H1 (cell line): ENCODE data around the gene UBE2M. TPM values are rescaled to one million over a fixed set of nuclear protein-coding genes. Genes with fewer than 3 reads are reported as not detected.

Source experiments
- ASH2L ChIP-seq: fragments of 200-600, 300-600 bp; sonication (generic); IDR thresholded peaks from one replicate; pipeline ENCODE4 v1.7.1; 2017; ENCODE audit warnings: low read length
- BCL11A ChIP-seq, 2 experiments: IDR thresholded peaks; one replicate each; pipeline ENCODE4 v1.6.1; 2011; ENCODE audit warnings: low read depth in 2 of 2, low read length in 2 of 2, mild to moderate bottlenecking in 2 of 2
- CBX5 ChIP-seq: fragments of 300-800, 300-1000 bp; sonication (generic); IDR thresholded peaks from 2 replicates; pipeline ENCODE4 v1.7.1; 2016; ENCODE audit warnings: antibody characterized with exemption, low read length, low read depth
- CBX8 ChIP-seq: fragments of 300-800, 300-1000 bp; sonication (generic); IDR thresholded peaks from 2 replicates; pipeline ENCODE4 v1.7.1; 2016; ENCODE audit warnings: low read depth, low read length, borderline replicate concordance
- CHD2 ChIP-seq: IDR thresholded peaks from 2 replicates; pipeline ENCODE4 v1.6.1; 2012; ENCODE audit warnings: low read length, improper control_type of control experiment
- CTBP2 ChIP-seq: IDR thresholded peaks from 2 replicates; pipeline ENCODE4 v1.7.0; 2011; ENCODE audit warnings: borderline replicate concordance, mild to moderate bottlenecking, moderate library complexity, mixed read lengths, low read length; ENCODE audit not compliant: insufficient read depth, insufficient read length
- EGR1 ChIP-seq: IDR thresholded peaks from 2 replicates; pipeline ENCODE4 v1.6.1; 2011; ENCODE audit warnings: low read depth, low read length, borderline replicate concordance
- EP300 ChIP-seq, 2 experiments: IDR thresholded peaks; 1 replicate in 1 of 2; 2 replicates in 1 of 2; pipeline ENCODE4 v1.6.1; 2011 to 2012; ENCODE audit warnings: low read depth in 2 of 2, low read length in 2 of 2, mild to moderate bottlenecking in 2 of 2, borderline replicate concordance in 1 of 2, inconsistent platforms in 1 of 2, moderate library complexity in 1 of 2
- GTF2F1 ChIP-seq: IDR thresholded peaks from 2 replicates; pipeline ENCODE4 v1.6.1; 2012; ENCODE audit warnings: low read depth, low read length, improper control_type of control experiment, borderline replicate concordance
- KDM1A ChIP-seq: fragments of 200-600, 300-600 bp; sonication (generic); IDR thresholded peaks from 2 replicates; pipeline ENCODE4 v1.7.1; 2016; ENCODE audit warnings: mild to moderate bottlenecking, low read length, borderline replicate concordance
- MAFK ChIP-seq: IDR thresholded peaks from 2 replicates; pipeline ENCODE4 v1.6.1; 2012; ENCODE audit warnings: low read depth, mild to moderate bottlenecking, improper control_type of control experiment, low read length
- NANOG ChIP-seq: IDR thresholded peaks from 2 replicates; pipeline ENCODE4 v1.6.1; 2011; ENCODE audit warnings: low read length, low read depth, mild to moderate bottlenecking, inconsistent platforms; ENCODE audit not compliant: insufficient read depth, poor library complexity, severe bottlenecking
- POLR2A ChIP-seq, 2 experiments: IDR thresholded peaks; 1 replicate in 1 of 2; 2 replicates in 1 of 2; pipeline ENCODE4 v1.6.1; 2011; ENCODE audit warnings: low read depth in 2 of 2, low read length in 2 of 2, mild to moderate bottlenecking in 2 of 2; ENCODE audit errors: control extremely low read depth in 1 of 2
- POLR2AphosphoS5 ChIP-seq: IDR thresholded peaks from 2 replicates; pipeline ENCODE4 v1.6.1; 2011; ENCODE audit warnings: low read depth, low read length
- RFX5 ChIP-seq: IDR thresholded peaks from 2 replicates; pipeline ENCODE4 v1.6.1; 2011; ENCODE audit warnings: low read depth, low read length, improper control_type of control experiment, borderline replicate concordance
- SIRT6 ChIP-seq: IDR thresholded peaks from one replicate; pipeline ENCODE4 v1.7.1; 2012; ENCODE audit warnings: low read length, inconsistent platforms
- SIX5 ChIP-seq: IDR thresholded peaks from 2 replicates; pipeline ENCODE4 v1.6.1; 2011; ENCODE audit warnings: mild to moderate bottlenecking, low read depth, low read length
- SP1 ChIP-seq: IDR thresholded peaks from 2 replicates; pipeline ENCODE4 v1.6.1; 2011; ENCODE audit warnings: low read depth, low read length
- SP4 ChIP-seq: IDR thresholded peaks from 2 replicates; pipeline ENCODE4 v1.6.1; 2012; ENCODE audit warnings: low read length, inconsistent platforms
- TEAD4 ChIP-seq: IDR thresholded peaks from 2 replicates; pipeline ENCODE4 v1.6.1; 2012; ENCODE audit warnings: low read depth, low read length, inconsistent platforms, mixed read lengths
- polyA plus RNA-seq, 7 experiments: library from polyadenylated mRNA; depleted of rRNA in 3 of 7; stranded (reverse) in 5 of 7; unstranded in 2 of 7; fragments of >200 nt in 5 of 7; fragments of 200-250 nt in 2 of 7; gene quantifications; 1 replicate in 5 of 7; 2 replicates in 1 of 7; 4 replicates in 1 of 7; pipeline versions ENCODE4 v1.2.1 to v1.2.3, GENCODE V29; 2011 to 2013; ENCODE audit warnings: missing spikeins in 2 of 7, mixed read lengths in 2 of 7
- total RNA-seq: library from RNA; stranded (reverse); fragmentation: NEBNext Ultra II Directional; extraction: Animal tissue kit (Norgen Biotek cat#: 25700); gene quantifications from 2 replicates; pipeline ENCODE4 v1.2.1, GENCODE V29; 2021
- TF ChIP-seq, protein P1 (sequence below): IDR thresholded peaks from 2 replicates; pipeline ENCODE4 v1.6.1; 2012; ENCODE audit warnings: inconsistent platforms
- TF ChIP-seq, protein P2 (sequence below): IDR thresholded peaks from 2 replicates; pipeline ENCODE4 v1.6.1; 2012; ENCODE audit warnings: inconsistent platforms
- TF ChIP-seq, protein P3 (sequence below): IDR thresholded peaks from 2 replicates; pipeline ENCODE4 v1.6.1; 2011; ENCODE audit warnings: low read depth, mild to moderate bottlenecking, low read length; ENCODE audit not compliant: insufficient read depth

The UBE2M gene
- total and polyA plus RNA-seq, 2 of the 8 experiments (the other 6 are each of a cell fraction or from before 2014, with no cell fraction given): 93.8 to 114 TPM

GRCh38 chr19:58519355-58520256, 38.8 kb downstream of the UBE2M start, which contains the start of gene ZBTB45 (continued):
- TF ChIP-seq, protein P1, sequence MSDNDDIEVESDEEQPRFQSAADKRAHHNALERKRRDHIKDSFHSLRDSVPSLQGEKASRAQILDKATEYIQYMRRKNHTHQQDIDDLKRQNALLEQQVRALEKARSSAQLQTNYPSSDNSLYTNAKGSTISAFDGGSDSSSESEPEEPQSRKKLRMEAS: peak; percentile 61
- TF ChIP-seq CTBP2 (peak; percentile 79), CHD2 (peak; percentile 70), SP4 (peak; percentile 78; the same call in 1 of the 2 replicates), GTF2F1 (peak; percentile 24; the same call in 1 of the 2 replicates), SIRT6 (no peak), MAFK (peak; percentile 7; the same call in 1 of the 2 replicates), POLR2A (IDR thresholded peaks at IDR 0.05; ENCODE audit: control extremely low read depth in 1 of 2, low read depth in 2 of 2, low read length in 2 of 2) (peak; percentile 8 to 37; a peak in 2 of 3 replicates), ASH2L (peak; percentile 97), EP300 (IDR thresholded peaks at IDR 0.05; ENCODE audit: borderline replicate concordance in 1 of 2, low read depth in 2 of 2, low read length in 2 of 2) (no peak), SP1 (peak; percentile 80; the same call in 1 of the 2 replicates), CBX8 (no peak), BCL11A (IDR thresholded peaks at IDR 0.05; ENCODE audit: low read depth in 2 of 2, low read length in 2 of 2) (no peak), TEAD4 (peak; percentile 89), NANOG (no peak), KDM1A (no peak), RFX5 (no peak), EGR1 (no peak; the same call in 1 of the 2 replicates), POLR2AphosphoS5 (peak; percentile 83), SIX5 (peak; percentile 54; the same call in 1 of the 2 replicates), CBX5 (no peak)
- TF ChIP-seq, protein P2, sequence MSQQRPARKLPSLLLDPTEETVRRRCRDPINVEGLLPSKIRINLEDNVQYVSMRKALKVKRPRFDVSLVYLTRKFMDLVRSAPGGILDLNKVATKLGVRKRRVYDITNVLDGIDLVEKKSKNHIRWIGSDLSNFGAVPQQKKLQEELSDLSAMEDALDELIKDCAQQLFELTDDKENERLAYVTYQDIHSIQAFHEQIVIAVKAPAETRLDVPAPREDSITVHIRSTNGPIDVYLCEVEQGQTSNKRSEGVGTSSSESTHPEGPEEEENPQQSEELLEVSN: peak; percentile 53; the same call in 1 of the 2 replicates
- TF ChIP-seq, protein P3, sequence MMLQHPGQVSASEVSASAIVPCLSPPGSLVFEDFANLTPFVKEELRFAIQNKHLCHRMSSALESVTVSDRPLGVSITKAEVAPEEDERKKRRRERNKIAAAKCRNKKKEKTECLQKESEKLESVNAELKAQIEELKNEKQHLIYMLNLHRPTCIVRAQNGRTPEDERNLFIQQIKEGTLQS: no peak
